Measurements from ENCODE around the gene PCDHB2.
"Not testable (repeated sequence)": the region's sequence is repeated elsewhere in the genome, so short reads cannot be mapped to it uniquely, and the experiment has no call there.

The PCDHB2 gene

GRCh38 chr5:141137346-141137745, 42.9 kb downstream of the PCDHB2 start:
- not testable (repeated sequence) for DNase-seq

All from activated CD4-positive, alpha-beta T cell treated with anti-CD3 and anti-CD28 coated beads, Interleukin-2, amount 50 U/mL, for 48 hours (primary cell).